KG1 (cell line): ENCODE results near the gene RALGPS1.

Experiments
- DNase-seq: peaks from one replicate; lab custom pipeline; 2025; lab: John Stamatoyannopoulos, UW

The RALGPS1 gene

GRCh38 chr9:127176631-127177030 lies 262.0 kb downstream of the RALGPS1 start:
- DNase-seq, result no peak

DNA sequence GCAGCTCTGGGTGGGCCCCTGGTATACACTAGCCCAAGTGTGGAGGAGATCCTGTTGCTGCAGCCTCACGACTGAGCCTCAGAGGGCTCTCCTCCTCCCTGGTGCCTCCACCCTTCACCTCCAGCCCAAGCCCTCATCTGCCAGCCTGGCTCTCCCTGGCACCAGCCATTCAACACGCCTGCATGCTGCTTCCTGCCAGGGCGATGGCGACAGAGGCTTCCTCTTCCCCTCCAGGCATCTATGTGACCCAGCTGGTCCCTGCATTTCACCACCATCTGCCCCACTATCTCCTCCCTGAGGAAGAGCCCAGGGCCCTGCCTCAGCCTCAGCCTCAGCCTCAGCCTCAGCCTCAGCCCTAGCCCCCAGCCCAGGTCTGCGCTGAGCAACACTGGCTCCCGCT lies 262.6 kb downstream of the RALGPS1 start:
- DNase-seq, result no peak

DNA sequence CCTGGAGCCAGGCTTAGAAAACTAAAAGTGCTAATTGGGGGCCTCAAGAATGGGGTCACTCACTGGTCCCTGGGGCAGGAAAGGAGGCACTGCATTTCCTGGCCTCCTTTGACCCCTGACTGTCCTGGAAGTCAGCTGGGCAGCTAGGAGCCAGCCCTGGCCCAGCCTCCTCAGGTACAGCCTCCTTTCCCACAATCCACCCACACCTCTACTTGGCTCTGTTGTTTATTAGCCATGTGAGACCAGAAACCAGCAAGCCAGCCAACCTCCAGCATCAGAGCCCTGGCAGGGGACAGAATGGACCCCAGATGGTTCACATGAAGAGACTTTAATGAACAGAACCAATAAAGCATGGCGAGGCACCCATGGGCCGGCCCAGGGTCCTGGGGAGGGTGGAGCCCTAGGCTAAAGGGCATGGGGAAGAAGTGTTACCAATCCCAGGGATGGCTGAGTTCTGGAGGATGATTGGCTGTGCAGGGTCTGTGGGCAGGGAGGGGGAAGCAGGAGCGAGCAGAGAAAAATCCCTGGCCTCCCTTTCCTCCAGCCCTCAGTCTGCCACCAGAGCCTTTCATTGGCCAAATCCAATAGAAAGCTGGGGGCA lies 263.2 kb downstream of the RALGPS1 start:
- DNase-seq, result no peak

- DNase-seq, result no peak
These were observed 264.4 kb downstream of the RALGPS1 start for GRCh38 chr9:127178686-127179632.

- DNase-seq, result no peak
These were observed 265.3 kb downstream of the RALGPS1 start for GRCh38 chr9:127179633-127180441.

- DNase-seq, result no peak
These were observed 266.1 kb downstream of the RALGPS1 start for GRCh38 chr9:127180457-127181314.

DNA sequence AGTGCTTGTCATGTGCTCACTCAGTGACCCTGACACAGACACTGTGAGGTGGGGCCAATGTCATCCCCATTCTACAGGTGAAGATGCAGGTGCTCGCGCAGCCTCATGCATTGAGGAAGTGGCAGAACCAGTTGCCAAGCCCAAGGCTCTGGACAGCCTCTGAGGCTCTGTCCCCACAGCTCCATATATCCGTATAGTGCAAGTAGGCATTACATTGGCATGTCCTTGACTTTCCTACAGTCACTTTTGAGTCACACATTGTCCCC lies 266.7 kb downstream of the RALGPS1 start:
- DNase-seq, result no peak

DNA sequence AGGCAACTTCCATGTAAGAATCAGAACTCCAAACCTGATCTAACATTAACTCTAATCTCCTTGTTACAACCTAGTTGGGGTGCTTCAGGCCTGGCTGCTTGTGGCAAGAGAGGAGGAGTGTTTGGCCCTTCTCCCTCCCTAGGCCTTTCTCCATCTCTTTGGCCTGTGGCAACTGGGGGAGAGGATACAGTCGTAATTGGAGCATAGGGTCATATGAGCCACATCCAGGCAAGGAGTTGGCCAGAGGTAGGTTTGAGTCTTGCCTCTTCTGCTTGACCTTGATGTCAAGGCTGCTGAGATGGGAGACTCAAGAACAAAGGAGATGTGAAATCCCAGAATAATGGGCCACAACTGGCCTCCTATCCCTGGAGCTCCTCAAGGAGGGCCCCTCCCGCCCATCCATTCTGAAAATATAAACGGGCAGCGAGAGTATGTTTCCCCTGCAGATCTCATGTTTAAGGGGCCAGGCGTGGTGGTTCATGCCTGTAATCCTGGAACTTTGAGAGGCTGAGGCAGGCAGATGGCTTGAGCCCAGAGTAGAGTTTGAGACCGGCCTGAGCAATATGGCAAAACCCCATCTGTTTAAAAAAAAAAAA lies 267.1 kb downstream of the RALGPS1 start:
- no peak for DNase-seq

DNA sequence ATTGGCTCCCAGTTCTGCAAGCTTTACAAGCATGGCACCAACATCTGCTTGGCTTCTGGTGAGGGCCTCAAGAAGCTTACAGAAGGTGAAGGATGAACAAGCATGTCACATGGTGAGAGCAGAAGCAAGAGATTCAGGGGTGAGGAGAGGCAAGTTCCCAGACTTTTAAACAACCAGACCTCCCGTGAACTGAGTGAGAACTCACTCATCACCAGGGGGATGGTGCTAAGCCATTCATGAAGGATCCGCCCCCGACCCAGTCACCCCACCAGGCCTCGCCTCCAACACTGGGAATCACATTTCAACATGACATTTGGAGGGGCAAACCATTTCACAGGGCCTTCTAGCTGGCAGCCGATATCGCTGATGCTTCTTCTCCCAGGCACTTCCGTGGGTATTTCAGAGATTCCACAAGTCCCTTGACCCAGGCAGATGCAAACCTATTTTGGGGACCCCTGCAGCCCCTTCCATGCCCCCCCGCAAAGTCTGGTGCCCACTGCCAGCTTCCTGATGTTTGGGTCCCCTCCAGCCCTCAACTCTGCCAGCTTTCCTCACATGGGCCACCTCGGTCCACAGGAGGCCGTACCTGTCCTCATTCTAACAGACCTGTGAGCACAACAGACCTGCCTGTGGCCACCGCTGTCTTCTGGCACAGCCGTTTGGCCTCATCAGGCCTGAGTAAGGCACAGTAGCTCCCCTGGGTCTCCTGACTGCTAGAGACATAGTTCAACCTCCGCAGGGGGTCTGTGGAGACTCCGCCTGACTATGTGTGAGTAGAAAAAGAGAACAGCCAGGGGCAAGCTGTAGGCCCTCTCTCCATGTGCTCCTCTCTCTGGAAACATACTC lies 268.5 kb downstream of the RALGPS1 start:
- no peak for DNase-seq

DNA sequence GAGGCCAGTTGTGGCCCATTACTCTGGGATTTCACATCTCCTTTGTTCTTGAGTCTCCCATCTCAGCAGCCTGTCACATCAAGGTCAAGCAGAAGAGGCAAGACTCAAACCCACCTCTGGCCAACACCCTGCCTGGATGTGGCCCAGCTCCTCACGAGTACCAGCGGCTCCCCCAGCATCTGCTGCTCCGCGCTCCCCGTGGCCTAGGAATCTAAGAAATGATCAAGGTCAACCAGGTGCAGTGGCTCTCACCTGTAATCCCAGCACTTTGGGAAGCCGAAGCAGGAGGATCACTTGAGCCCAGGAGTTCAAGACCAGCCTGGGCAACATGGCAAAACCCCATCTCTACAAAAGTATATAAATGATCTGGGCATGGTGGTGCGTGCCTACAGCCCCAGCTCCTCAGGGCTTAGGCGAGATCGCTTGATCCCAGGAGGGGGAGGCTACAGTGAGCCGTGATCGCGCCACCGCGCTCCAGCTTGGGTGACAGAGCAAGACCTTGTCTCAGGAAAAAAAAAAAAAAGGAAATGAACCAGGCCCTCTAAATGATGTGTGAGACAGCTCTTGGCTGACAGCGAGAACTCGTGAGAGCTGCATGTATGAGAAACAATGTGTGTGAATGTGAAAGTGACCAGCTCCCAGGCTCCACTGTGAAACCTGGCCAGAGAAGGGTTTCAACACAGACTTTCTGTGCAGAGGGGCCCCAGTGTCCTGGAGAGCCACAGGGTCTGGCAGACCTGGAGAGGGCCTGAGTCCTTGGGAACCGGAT lies 269.4 kb downstream of the RALGPS1 start:
- DNase-seq, result no peak

GRCh38 chr9:127184641-127185040 lies 270.1 kb downstream of the RALGPS1 start:
- DNase-seq, result no peak

DNA sequence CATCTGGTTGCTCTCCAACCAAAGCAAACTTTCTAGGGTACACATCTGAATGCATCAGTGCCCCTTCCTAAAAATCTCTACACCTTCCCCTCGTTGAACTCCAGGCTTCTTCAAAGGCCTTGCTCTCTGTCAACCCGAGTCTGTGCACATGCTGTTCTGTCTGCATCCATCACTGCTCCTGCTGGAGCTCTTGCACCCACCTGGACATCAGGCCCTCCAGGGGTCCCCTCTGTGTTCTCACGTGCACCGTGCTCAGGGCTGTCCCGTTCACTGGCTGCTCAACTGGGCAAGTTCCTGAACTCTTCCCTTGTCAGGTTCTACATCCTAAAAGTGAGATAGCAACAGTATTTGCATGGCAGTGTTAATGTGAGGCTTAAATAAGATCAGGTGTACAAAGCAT lies 270.6 kb downstream of the RALGPS1 start:
- DNase-seq, result no peak

DNA sequence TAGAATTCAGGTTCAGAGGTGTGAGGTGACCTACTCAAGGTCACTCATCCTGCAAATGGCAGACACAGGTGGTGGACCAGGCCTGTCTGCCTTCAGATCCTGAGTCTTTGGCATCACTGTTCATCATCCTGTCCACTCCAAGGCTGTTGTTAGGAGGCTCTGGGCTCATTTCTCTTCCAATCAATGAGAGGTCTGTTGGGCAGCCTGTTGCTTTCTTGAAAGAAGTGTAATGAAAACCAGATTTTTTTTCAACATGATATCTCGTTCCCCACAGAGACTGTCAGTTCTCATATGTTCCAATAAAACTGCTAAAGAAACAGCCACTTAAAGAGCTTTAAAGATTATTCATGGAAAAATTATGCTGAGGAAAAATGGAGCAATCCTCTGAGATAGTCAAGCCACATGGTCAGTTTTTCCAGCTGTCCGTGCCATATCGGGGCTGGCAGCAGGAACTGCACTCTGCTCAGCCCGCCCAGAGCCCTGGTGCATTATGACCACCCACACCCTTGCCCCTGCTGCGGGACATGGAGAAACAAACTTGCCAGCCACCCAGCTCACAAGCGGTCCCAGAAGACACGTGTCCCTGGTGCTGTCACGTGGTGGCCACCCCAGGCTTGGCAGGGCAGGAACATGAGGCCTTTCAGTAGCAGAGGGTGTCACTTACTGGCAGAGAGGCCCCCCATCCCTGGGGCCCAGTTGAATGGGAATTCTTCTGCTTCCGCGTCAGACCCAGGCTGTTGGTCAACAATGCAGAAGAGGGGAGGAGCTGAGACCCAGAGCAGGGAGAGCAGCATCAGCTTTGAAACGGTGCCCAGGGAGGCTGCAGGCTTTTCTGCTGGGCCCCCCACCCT lies 271.6 kb downstream of the RALGPS1 start:
- DNase-seq, result no peak

DNA sequence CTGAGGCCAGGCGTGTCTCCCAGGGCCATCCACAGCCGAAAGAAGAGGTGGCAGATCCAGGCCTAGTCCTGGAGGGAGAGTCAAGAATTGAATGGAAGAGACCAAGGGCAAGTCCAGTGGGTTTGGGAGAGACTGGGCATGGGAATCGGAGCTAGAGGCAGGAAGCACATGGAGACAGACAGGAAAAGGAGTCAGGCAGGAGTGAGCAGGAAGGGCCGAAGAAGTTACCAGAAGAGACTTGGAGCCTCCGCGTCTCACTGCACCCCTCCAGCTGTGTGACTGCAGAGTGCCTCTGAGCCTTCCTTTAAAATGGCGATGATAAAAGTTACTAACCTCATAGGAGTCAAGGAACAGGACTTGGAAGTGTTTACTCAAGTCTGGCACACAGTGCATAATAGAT lies 272.2 kb downstream of the RALGPS1 start:
- no peak for DNase-seq

DNA sequence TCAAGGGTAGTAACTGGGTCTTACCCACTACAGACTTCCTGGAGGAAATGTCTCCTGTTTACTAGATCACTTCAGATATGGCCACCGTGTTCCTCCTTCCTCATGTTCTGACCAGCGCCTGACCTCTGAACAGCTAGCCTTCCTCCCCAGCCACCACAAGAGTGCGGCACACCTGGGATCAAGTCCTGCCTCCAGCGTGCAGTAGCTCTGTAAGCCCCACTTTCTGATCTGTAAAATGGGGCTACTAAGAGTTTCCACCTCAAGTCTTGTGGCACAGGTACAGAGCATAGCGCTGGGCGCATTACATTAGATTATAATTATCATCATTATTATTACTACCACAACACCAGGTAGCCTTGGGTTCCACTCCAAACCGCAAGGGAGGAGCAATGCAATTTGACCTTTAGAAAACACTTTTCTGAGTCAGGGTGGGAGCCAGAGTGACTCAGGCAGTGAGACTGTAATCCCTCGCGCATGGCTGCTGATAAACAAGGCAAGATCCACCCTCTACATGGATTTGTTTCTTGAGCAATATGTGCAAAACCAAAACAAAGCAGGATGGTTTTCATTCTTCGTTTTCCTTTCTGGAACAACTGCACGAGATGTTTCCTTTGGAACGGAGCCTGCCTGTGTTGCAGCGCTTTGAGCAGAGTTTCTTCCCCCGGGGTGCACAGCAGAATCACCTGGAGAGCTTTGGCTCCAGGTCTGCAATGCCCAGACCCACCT lies 272.8 kb downstream of the RALGPS1 start:
- DNase-seq, result no peak

GRCh38 chr9:127188396-127188795 lies 273.8 kb downstream of the RALGPS1 start:
- DNase-seq, result no peak

- no peak for DNase-seq
These were observed 275.0 kb downstream of the RALGPS1 start for GRCh38 chr9:127189628-127190027.

GRCh38 chr9:127192744-127193143 lies 278.2 kb downstream of the RALGPS1 start:
- no peak for DNase-seq
